Naive thymus-derived CD8-positive, alpha-beta T cell (primary cell): Measurements from ENCODE around the gene SLC25A26. TPM values are rescaled to one million over a fixed set of nuclear protein-coding genes. Genes with fewer than 3 reads are reported as not detected.

Experiments used
- ATAC-seq, 2 donors: fragments of 150-1000 bp; cut with Tn5 transposase in 1 of 2; sonication (Bioruptor Pico), chemical (Tn5 transposase) in 1 of 2; 1 replicate in 1 of 2; 2 replicates in 1 of 2; pipeline ENCODE4 v1.10.0; 2021; ENCODE audit warnings: mild to moderate bottlenecking in 2 of 2, moderate library complexity in 2 of 2
- POLR2A ChIA-PET: fragments of 350-600 bp; sonication (Branson Sonifier 250); formaldehyde crosslinking; loops from one replicate; lab custom pipeline; 2021; ENCODE audit warnings: antibody characterized with exemption; lab: Charles Lee
- DNase-seq, 10 donors: peaks; one replicate each; pipeline versions ENCODE4 v3.0.0 to v3.0.0-alpha.2; 2020 to 2022
- H3K27ac Mint-ChIP-seq, 10 donors: one replicate each; pipeline ENCODE4 v1.8.0; 2020 to 2022; ENCODE audit warnings: mild to moderate bottlenecking in 10 of 10, mixed read lengths in 10 of 10, moderate library complexity in 4 of 10, inconsistent platforms in 1 of 10
- H3K27me3 Mint-ChIP-seq, 5 donors: one replicate each; pipeline ENCODE4 v1.8.0; 2021 to 2022; ENCODE audit warnings: mixed read lengths in 5 of 5
- H3K36me3 Mint-ChIP-seq, 3 donors: one replicate each; pipeline ENCODE4 v1.8.0; 2020 to 2022; ENCODE audit warnings: mixed read lengths in 3 of 3, mild to moderate bottlenecking in 2 of 3, inconsistent platforms in 1 of 3
- H3K4me1 Mint-ChIP-seq, 4 donors: one replicate each; pipeline ENCODE4 v1.8.0; 2021 to 2022; ENCODE audit warnings: mixed read lengths in 4 of 4
- H3K4me3 Mint-ChIP-seq, 10 donors: one replicate each; pipeline ENCODE4 v1.8.0; 2020 to 2022; ENCODE audit warnings: mild to moderate bottlenecking in 10 of 10, mixed read lengths in 10 of 10, moderate library complexity in 6 of 10, inconsistent platforms in 1 of 10
- H3K9me3 Mint-ChIP-seq, 9 donors: one replicate each; pipeline ENCODE4 v1.8.0; 2020 to 2022; ENCODE audit warnings: mixed read lengths in 9 of 9, mild to moderate bottlenecking in 3 of 9, inconsistent platforms in 1 of 9, moderate library complexity in 1 of 9
- polyA plus RNA-seq, 3 donors: library from polyadenylated mRNA; unstranded; fragments of 300-500 nt; fragmentation: Illumina TruSeq; gene quantifications; one replicate each; pipeline ENCODE4 v1.2.3, GENCODE V29; 2021
- total RNA-seq, 8 experiments: library from RNA in 2 of 8; stranded (reverse) in 2 of 8; gene quantifications; one replicate each; pipeline ENCODE4 v1.2.3 and lab custom pipeline; 2021 to 2026

The SLC25A26 gene
- total and polyA plus RNA-seq, 5 experiments from 2014 or later: 19.0 to 62.5 (median 49.3) TPM

DNA sequence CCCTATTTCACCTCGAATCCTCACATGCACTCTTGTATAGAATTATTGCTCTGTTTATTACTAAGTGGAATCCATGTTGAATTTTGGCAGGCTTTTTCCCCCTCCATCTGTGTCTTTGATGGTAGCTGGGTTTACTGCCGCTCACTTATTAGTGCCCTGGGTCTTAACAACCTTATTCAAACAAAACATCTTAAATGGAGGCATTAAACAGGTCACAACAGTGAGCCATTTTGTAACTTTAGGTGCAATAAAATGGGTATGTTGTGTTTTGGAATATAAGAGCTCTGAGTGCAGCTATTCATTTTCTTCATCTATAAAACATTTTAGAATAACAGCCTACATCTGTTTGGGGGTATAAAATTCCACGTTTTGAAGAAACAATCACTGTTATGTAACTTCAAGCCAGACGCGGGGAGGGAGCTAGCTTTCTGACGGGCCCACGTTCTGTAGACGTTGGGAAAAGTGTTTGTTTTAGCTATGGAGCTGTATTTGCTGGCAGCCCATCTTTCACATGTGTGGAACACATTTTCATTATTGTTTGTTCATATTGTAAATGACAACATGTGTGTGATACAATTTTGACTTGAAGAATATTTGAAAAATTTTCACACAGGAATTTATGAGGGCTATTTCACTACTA is 122.0 kb downstream of the SLC25A26 start:
- ATAC-seq (no peak), DNase-seq (no peak)
- Mint-ChIP-seq H3K9me3 (peaks cover 0 to 10% (median 4%) of the 10 kb centered on the region in 9 donors), H3K4me1 (peaks cover 7 to 18% (median 10%) of the 10 kb centered on the region in 4 donors), H3K27me3 (no peaks in the 10 kb centered on the region), H3K36me3 (peaks cover 18 to 25% (median 25%) of the 10 kb centered on the region in 3 donors), H3K4me3 (no peak overlapping the region), H3K27ac (peak overlapping the region in 1 of 10 donors; percentile 51)
- POLR2A ChIA-PET: no interaction called here

DNA sequence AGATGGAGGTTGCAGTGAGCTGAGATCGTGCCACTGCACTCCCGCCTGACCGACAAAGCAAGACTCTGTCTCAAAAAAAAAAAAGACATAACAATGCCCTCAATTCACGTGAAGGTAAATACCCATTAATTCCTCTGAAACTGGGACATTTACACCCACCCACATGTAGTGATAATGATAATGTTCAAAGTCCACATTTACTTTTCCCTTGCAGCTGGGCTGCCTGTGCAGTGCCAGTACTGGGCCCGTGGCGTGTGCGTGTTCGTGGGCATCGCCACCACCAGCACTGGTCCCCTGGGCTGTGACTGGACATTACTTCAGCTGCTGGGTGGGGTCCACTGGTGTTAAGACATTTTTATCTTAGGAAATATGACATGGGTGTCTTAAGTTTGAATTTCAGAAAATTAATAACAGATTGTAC is 123.6 kb downstream of the SLC25A26 start:
- H3K4me1 Mint-ChIP-seq: peaks cover 4 to 9% (median 9%) of the 10 kb centered on the region in 4 donors
- H3K27ac Mint-ChIP-seq: no peak overlapping the region
- H3K4me3 Mint-ChIP-seq: no peak overlapping the region
- no peak for ATAC-seq
- H3K36me3 Mint-ChIP-seq: peaks cover 18 to 34% (median 30%) of the 10 kb centered on the region in 3 donors
- POLR2A ChIA-PET: no interaction called here
- H3K9me3 Mint-ChIP-seq: peaks cover 0 to 10% (median 4%) of the 10 kb centered on the region in 9 donors
- DNase-seq: no peak
- H3K27me3 Mint-ChIP-seq: no peaks in the 10 kb centered on the region

DNA sequence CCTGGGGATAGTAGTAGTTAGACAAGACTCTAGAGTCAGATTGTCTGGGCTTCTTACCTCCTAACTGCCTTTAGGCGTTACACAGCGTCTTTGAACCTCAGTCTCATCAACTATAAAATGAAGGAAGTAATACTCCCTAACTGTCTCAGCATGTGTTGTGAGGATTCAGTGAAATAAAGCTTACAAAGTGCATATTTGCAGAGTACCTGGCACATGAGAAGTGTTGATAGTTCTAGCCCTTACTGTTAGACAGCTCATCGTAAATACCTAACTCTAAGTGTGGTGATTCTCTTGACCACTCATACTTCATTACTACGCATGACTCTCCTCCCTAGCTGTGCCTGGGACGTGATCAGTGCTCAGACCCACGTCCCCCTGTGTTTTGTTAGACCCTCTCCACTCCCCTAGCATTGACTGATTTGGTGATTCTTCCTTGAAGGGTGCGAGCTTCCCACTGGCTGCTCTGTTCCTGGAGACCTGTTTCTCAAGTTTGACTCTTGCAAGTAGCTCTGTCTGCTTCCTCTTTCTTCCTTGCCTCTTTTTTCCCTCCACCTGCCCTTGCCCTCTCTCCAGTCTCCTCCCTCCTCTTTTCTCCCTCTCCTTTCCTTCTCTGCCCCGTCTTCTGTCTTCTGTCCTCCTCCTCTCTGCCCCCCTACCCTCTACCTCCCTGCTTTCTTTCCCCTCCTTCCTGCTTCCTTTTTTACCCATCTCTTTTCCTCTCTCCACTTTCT is 124.2 kb downstream of the SLC25A26 start:
- Mint-ChIP-seq H3K9me3 (peaks cover 0 to 10% (median 4%) of the 10 kb centered on the region in 9 donors), H3K27me3 (no peaks in the 10 kb centered on the region), H3K36me3 (peaks cover 18 to 32% (median 28%) of the 10 kb centered on the region in 3 donors), H3K27ac (peak overlapping the region in 2 of 10 donors; percentile 53 to 79), H3K4me3 (no peak overlapping the region), H3K4me1 (peaks cover 4 to 9% (median 9%) of the 10 kb centered on the region in 4 donors)
- ATAC-seq (no peak), DNase-seq (no peak)
- POLR2A ChIA-PET: no interaction called here

DNA sequence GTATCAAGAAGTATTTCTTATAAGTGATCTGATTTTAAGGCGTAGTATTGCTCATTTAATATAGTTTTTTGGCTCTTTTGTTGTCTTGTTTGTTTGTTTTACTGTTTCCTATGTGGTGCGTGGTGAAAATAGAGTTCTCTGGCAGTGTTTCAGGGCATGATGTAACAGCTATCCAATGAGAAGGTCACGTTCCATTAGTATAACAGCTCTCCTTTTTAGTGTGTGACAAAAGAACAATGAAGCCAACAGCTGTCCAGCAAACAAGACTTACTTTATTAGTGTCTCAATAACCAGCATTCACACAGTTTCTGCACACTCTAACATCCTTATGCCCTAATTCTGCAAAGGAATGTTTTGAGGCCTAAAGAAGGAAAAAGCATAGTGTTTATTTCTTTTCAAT is 127.9 kb downstream of the SLC25A26 start:
- POLR2A ChIA-PET: no interaction called here
- Mint-ChIP-seq H3K27me3 (no peaks in the 10 kb centered on the region), H3K27ac (no peak overlapping the region), H3K36me3 (peaks cover 17 to 40% (median 34%) of the 10 kb centered on the region in 3 donors), H3K4me3 (no peak overlapping the region), H3K9me3 (peaks cover 0 to 8% (median 4%) of the 10 kb centered on the region in 9 donors), H3K4me1 (peaks cover 4 to 16% (median 10%) of the 10 kb centered on the region in 4 donors)
- DNase-seq (no peak), ATAC-seq (no peak)

DNA sequence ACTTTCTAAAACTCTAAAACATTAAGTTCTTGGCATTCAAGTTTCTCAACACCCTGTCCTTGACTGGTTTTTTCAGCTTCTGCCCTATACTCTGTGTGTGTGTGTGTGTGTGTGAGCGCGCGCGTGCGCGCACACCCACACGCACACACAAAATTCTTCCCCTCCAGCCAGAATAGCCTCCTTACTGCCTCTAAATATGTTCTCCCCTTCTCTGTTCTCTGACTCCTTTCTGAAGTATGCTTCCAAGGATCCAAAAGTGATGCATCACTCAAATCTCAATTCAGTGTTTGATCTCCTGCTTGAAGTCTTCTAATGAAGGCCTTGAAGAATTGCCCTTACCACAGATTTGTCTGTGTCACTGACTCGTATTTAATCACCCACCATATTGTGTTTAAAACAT is 129.8 kb downstream of the SLC25A26 start:
- POLR2A ChIA-PET: no interaction called here
- DNase-seq (no peak), ATAC-seq (no peak)
- Mint-ChIP-seq H3K27me3 (no peaks in the 10 kb centered on the region), H3K27ac (peak overlapping the region in 1 of 10 donors; percentile 6), H3K9me3 (peaks cover 0 to 8% (median 4%) of the 10 kb centered on the region in 9 donors), H3K4me3 (no peak overlapping the region), H3K4me1 (peaks cover 1 to 15% (median 8%) of the 10 kb centered on the region in 4 donors), H3K36me3 (peaks cover 17 to 42% (median 36%) of the 10 kb centered on the region in 3 donors)

DNA sequence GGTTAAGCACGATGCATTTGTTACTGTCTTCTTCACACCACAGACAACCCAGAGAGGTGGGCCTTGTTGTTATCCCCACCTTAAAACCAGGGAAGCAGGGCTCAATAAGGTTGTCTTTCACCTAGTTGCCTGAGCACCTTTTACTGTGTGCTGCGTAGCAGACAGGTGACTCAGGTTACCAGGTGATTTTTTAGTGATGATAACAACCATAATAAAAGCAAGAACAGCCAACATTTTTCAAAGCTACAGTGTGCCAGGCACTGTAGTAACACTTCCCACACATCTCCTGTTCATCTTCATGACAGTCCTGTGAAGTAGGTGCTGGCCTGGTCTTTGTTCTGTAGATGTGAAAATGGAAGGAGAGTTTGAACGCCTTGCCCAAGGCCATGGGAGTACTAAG is 132.2 kb downstream of the SLC25A26 start:
- POLR2A ChIA-PET: no interaction called here
- Mint-ChIP-seq H3K27ac (peak overlapping the region in 2 of 10 donors; percentile 32 to 58), H3K4me3 (no peak overlapping the region), H3K36me3 (peaks cover 7 to 23% (median 14%) of the 10 kb centered on the region in 3 donors), H3K9me3 (peaks cover 0 to under 1% (median 0%) of the 10 kb centered on the region in 9 donors), H3K4me1 (peaks cover 1 to 18% (median 9%) of the 10 kb centered on the region in 4 donors), H3K27me3 (no peaks in the 10 kb centered on the region)
- no peak for ATAC-seq
- DNase-seq: no peak

DNA sequence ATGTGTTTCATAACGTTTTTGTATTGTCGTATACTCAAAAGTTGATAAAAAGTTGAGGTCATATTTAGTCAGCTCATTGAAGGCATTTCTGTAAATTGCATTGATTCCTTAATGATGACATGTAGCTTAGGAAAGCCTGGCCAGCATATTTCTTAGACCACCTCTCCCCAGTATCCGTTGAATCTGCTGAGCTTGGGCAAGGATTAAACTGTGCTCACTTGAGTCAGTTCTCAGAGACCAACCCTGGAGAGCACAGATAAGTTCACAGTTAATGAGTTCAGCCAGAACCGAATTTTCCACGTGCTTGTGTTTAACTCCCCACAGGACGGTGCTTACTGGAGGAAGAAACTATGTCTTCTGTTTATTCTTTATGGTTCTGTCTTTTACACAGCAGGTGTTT is 132.7 kb downstream of the SLC25A26 start:
- DNase-seq: no peak
- Mint-ChIP-seq H3K9me3 (no peaks in the 10 kb centered on the region), H3K27ac (peak overlapping the region in 5 of 10 donors; percentile 11 to 87 (median 45)), H3K27me3 (no peaks in the 10 kb centered on the region), H3K4me1 (peaks cover 1 to 18% (median 10%) of the 10 kb centered on the region in 4 donors), H3K36me3 (peaks cover 7 to 24% (median 11%) of the 10 kb centered on the region in 3 donors), H3K4me3 (peak overlapping the region in 1 of 10 donors; percentile 4)
- ATAC-seq: no peak
- POLR2A ChIA-PET: no interaction called here

DNA sequence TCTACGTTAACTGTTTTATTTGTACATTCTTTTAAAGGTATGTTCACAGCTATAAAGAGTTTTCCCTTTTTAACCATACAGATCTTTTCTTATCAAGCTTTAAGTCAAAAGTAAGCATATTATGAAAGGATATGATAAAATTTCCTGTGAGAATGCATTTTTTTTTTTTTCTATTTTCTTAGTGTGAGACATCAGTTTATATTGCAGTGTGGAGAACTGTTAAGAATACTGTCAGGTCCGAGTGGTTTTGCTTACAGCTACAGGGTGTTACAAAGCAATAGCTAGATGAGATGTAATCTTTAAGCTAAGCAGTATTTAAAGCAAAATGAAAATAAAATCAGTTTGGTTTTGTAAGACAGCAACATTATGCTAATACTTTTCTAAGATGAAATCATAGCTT is 133.2 kb downstream of the SLC25A26 start:
- H3K27ac Mint-ChIP-seq: peak overlapping the region in 5 of 10 donors; percentile 12 to 87 (median 45)
- H3K36me3 Mint-ChIP-seq: peaks cover 7 to 24% (median 11%) of the 10 kb centered on the region in 3 donors
- peaks cover 1 to 18% (median 10%) of the 10 kb centered on the region in 4 donors for H3K4me1 Mint-ChIP-seq
- DNase-seq: peak in 1 of 10 donors; percentile 13
- H3K4me3 Mint-ChIP-seq: peak overlapping the region in 1 of 10 donors; percentile 4
- H3K27me3 Mint-ChIP-seq: no peaks in the 10 kb centered on the region
- no peak for ATAC-seq
- no peaks in the 10 kb centered on the region for H3K9me3 Mint-ChIP-seq
- POLR2A ChIA-PET: no interaction called here

DNA sequence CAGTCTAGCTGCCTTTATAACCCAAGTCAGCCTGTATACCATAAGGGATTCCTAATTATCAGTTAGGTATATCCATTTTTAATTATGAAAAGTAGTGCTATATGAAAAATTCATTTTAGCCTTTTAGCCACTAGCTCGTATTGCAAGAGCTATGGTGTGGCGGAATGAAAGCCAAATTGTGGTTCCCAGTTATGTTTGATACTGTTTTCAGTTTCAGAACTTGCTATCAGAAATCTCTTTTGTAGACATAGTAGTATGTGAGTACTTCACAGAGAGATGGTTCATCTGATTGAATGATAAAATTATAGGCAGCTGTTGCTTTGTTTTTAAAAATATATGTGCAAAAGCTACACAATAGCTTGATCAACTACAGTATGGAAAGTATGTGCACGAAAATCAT is 134.6 kb downstream of the SLC25A26 start:
- Mint-ChIP-seq H3K27ac (peak overlapping the region in 3 of 10 donors; percentile 2 to 44 (median 37)), H3K9me3 (no peaks in the 10 kb centered on the region), H3K36me3 (peaks cover 5 to 29% (median 7%) of the 10 kb centered on the region in 3 donors), H3K27me3 (no peaks in the 10 kb centered on the region), H3K4me3 (peak overlapping the region in 1 of 10 donors; percentile 7), H3K4me1 (peaks cover 1 to 18% (median 9%) of the 10 kb centered on the region in 4 donors)
- ATAC-seq (no peak), DNase-seq (no peak)
- POLR2A ChIA-PET: interaction anchor here (1.1 kb wide), 1 partner anchor 53 kb away, joined by 3 read pairs; no protein-coding TSS in a partner anchor

DNA sequence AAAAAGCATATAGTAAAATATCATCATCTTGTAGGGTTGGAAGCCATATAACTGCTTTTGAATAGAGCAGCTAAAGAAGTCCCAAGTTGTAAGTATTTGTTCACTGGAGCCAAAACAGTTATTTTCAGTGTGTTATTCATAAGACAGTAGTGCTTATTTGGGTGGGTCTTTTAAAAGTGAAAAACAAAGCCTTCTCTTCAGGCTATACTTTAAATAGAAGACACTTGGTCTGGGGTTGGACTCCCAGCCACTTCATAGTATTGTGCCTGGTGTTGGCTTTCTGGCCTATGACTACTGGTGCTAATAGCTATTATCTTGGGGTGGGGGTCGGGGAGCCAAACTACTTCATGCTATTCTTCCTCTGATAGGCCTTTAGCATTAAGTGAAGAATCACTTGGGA is 135.2 kb downstream of the SLC25A26 start:
- Mint-ChIP-seq H3K4me3 (no peak overlapping the region), H3K4me1 (peaks cover 1 to 18% (median 6%) of the 10 kb centered on the region in 4 donors), H3K27me3 (no peaks in the 10 kb centered on the region), H3K36me3 (peaks cover 0 to 30% (median 9%) of the 10 kb centered on the region in 3 donors), H3K9me3 (no peaks in the 10 kb centered on the region), H3K27ac (peak overlapping the region in 2 of 10 donors; percentile 2 to 37)
- POLR2A ChIA-PET: interaction anchor here (1.1 kb wide), 1 partner anchor 54 kb away, joined by 3 read pairs; no protein-coding TSS in a partner anchor
- no peak for DNase-seq
- ATAC-seq: no peak

DNA sequence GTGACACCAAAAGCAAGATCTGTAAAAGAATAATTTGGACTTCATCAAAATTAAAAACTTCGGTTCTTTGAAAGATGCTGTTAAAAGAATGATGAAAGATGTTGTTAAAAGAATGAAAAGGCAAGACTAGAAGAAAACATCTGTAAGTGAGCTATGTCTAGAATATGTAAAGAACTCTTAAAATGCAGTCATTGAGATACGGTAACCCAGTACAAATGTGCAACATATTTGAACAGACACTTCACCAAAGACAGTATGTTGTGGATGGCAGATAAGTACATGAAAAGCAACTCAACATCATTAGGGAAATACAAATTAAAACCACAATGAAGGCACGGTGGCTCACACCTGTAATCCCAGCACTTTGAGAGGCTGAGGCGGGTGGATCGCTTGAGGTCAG is 140.6 kb downstream of the SLC25A26 start:
- Mint-ChIP-seq H3K27ac (no peak overlapping the region), H3K27me3 (no peaks in the 10 kb centered on the region), H3K9me3 (no peaks in the 10 kb centered on the region), H3K4me3 (no peak overlapping the region), H3K4me1 (peaks cover 0 to 2% (median 0%) of the 10 kb centered on the region in 4 donors), H3K36me3 (peaks cover 0 to 39% (median 22%) of the 10 kb centered on the region in 3 donors)
- DNase-seq: no peak
- no peak for ATAC-seq
- POLR2A ChIA-PET: no interaction called here

DNA sequence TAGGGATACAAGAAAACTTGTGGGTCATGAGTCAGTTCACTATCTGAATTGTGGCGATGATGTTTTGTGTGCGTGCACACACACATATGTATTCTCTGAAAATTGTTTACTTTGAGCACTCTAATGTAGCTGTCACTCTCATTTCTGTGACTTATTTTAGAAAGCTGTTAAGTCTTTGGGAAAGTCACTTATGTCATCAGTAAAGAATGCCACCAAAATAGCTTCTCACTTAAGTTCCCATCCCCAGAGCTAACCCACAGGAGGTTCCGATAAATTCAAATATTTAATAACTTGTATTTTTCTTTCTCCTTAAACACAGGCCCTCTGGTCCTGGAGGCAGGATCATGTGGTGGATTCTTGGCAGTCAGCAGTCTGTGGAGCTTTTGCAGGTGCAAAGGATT is 141.7 kb downstream of the SLC25A26 start:
- Mint-ChIP-seq H3K27ac (no peak overlapping the region), H3K4me1 (peaks cover 0 to 2% (median under 1%) of the 10 kb centered on the region in 4 donors), H3K9me3 (no peaks in the 10 kb centered on the region), H3K36me3 (peaks cover 0 to 39% (median 25%) of the 10 kb centered on the region in 3 donors), H3K27me3 (no peaks in the 10 kb centered on the region), H3K4me3 (no peak overlapping the region)
- ATAC-seq: no peak
- POLR2A ChIA-PET: no interaction called here
- DNase-seq: no peak
